Measurements from ENCODE around the gene LRRC66.

The LRRC66 gene

GRCh38 chr4:52052475-52052780, 32.3 kb upstream of the LRRC66 start:
- TF ChIP-seq CTCF (IDR thresholded peaks at IDR 0.05; ENCODE audit: borderline replicate concordance, control extremely low read depth, extremely low read depth, insufficient read depth, missing control alignments) = no peak
- in situ Hi-C loops (cut with MboI; ENCODE audit: low sequenced_read_pairs, unreplicated experiment) = no loop called here
- DNase-seq (ENCODE audit: low spot score) = peak; percentile 54

GRCh38 chr4:52051615-52052474, 31.7 kb upstream of the LRRC66 start:
- in situ Hi-C loops (cut with MboI; ENCODE audit: low sequenced_read_pairs, unreplicated experiment) = no loop called here
- DNase-seq (ENCODE audit: low spot score) = peak; percentile 67
- TF ChIP-seq CTCF (IDR thresholded peaks at IDR 0.05; ENCODE audit: borderline replicate concordance, control extremely low read depth, extremely low read depth, insufficient read depth, missing control alignments) = no peak

GRCh38 chr4:52051213-52051614, 31.1 kb upstream of the LRRC66 start, which contains the start of gene SPATA18:
Gene SPATA18 (plus strand): TSS chr4:52051304. CDS start chr4:52051705, 401 bp downstream.
- TF ChIP-seq CTCF (IDR thresholded peaks at IDR 0.05; ENCODE audit: borderline replicate concordance, control extremely low read depth, extremely low read depth, insufficient read depth, missing control alignments) = no peak
- in situ Hi-C loops (cut with MboI; ENCODE audit: low sequenced_read_pairs, unreplicated experiment) = no loop called here
- peak; percentile 52 for DNase-seq (ENCODE audit: low spot score)

GRCh38 chr4:52049266-52049665, 29.1 kb upstream of the LRRC66 start:
- DNase-seq (ENCODE audit: low spot score) = no peak

GRCh38 chr4:52045028-52045427, 24.9 kb upstream of the LRRC66 start:
- in situ Hi-C loops (cut with MboI; ENCODE audit: low sequenced_read_pairs, unreplicated experiment) = no loop called here
- DNase-seq (ENCODE audit: low spot score) = no peak
- TF ChIP-seq CTCF (IDR thresholded peaks at IDR 0.05; ENCODE audit: borderline replicate concordance, control extremely low read depth, extremely low read depth, insufficient read depth, missing control alignments) = no peak

More at GRCh38 chr4:52049266-52049665, 29.1 kb upstream of the LRRC66 start:
- no peak for TF ChIP-seq CTCF (IDR thresholded peaks at IDR 0.05; ENCODE audit: borderline replicate concordance, control extremely low read depth, extremely low read depth, insufficient read depth, missing control alignments)
- in situ Hi-C loops (cut with MboI; ENCODE audit: low sequenced_read_pairs, unreplicated experiment) = no loop called here

- peak; percentile 83 for DNase-seq (ENCODE audit: low spot score)
- in situ Hi-C loops (cut with MboI; ENCODE audit: low sequenced_read_pairs, unreplicated experiment) = no loop called here
- TF ChIP-seq CTCF (IDR thresholded peaks at IDR 0.05; ENCODE audit: borderline replicate concordance, control extremely low read depth, extremely low read depth, insufficient read depth, missing control alignments) = no peak
Observed at GRCh38 chr4:52038103-52038912, 18.1 kb upstream of the LRRC66 start, which contains the start of gene SGCB. Gene SGCB (minus strand): TSS chr4:52038299. CDS start chr4:52038259, 40 bp downstream.
